ENCODE measurements around the gene CCDC85C.
A peak's percentile ranks its signal among the peaks of the same experiment; 100 is the strongest.

The CCDC85C gene

DNA sequence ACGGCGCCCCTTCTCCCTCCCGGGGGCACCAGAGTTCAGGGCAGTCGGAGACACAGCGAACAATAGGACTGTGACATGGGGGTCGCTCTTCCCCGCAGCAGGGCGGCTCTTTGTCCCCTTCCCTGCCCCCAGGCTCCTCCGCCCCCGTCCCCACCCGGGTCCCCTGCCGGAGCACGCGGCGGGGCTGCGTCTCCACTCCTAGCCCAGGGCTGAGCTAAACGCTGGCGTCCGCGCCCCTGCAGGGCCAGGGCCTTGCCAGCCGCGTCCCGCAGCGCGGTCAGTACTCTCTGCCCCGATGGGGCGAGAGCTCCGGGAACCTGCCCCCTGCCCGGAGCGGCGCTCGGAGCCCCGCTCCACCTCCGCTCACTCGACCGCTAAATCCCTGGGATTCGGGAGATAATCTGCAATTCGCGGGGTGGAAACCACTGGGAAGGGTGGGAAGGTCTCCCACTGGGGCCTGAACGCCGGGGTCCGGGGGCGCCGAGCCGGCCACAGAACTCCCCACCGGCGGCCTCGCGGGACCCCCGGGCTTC lies 825 bp upstream of the CCDC85C start:
- no peak for DNase-seq

DNA sequence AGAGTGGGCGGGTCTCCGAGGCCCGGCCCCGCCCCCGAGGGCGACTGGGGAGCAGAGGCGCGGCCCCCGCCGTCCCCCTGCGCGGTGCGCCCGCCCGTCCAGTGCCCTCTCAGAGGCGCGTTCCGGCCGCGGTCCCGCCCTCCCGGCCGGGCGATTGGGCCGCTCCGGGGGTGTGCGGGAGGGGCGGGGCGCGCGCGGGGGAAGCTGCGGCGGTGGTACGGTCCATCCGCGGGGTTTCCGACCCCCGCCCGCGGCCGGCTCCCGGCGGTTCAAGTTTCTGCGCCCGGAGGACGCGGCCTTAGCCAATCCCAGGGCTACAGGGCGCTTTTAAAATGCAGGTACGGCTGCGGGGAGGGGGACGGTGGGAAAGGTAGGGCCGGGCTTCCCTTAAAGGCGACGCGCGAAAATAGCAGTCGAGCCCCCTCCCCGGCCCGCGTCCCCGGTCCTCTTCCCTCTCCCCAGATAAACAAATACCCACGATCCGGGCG lies 315 bp upstream of the CCDC85C start:
- DNase-seq: peak; percentile 100

DNA sequence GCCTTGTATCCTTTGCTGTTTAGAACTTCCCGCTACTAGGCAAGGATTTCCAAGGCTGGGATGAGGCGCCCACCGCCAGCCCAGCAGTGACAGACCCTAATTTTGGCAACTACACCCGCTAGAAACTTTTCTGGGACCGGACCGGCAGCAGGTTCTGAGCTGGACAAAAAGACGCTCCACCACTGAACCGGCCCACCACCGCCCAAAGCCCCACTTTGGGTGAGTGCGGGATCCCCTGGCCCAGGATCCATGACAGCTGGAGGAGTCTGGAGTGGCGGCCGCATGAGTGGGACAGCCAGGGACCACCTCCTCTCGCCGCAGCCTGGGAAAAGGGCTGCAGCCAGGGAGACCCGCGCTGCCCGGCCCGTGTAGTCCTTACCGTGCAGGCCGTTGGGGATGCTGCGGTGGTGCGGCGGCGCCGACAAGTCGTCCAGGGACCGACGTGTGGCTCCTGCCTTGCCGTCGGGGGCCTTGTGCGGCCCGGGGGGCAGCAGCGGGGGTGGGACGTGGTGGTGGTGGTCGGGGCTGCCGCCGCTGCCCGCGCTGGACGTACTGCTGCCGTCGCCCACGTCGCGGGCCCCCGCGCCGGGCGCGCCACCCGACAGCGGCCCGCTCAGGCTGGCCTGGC lies 1.1 kb downstream of the CCDC85C start:
- DNase-seq: no peak

DNA sequence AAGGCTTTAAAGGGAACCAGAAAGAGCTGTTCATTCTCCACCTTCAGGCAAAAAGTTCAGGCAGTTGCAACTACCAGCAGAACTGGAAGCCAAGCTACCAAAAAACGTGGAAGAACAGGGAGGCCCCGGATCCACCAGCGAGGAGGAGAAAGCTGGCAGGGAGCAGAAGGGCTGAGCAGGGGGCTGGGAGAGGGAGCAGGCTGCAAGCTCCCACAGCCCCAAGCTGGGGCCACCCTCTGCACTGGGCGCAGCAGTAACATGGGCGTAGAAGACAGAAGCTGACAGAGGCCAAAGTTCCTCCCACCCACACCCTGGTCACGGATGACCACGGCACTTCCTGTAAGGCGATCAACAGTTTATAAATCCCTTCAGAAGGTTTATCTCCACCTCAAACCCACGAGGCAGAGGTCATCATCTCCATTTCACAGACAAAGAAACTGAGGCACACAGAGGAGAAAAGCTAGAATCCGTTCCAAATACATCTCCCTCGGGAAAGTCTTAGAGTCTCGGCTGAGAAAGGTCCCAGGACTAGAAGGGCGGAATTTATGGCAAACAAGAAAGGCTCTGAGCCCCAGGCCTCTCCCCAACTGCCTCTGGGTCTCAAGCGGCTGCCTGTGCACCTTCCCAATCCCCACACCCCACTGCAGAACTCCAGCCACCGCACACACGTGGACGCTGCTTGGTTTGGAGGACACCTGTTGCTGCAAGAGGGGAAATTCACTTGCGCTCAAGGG lies 1.8 kb downstream of the CCDC85C start:
- no peak for DNase-seq

DNA sequence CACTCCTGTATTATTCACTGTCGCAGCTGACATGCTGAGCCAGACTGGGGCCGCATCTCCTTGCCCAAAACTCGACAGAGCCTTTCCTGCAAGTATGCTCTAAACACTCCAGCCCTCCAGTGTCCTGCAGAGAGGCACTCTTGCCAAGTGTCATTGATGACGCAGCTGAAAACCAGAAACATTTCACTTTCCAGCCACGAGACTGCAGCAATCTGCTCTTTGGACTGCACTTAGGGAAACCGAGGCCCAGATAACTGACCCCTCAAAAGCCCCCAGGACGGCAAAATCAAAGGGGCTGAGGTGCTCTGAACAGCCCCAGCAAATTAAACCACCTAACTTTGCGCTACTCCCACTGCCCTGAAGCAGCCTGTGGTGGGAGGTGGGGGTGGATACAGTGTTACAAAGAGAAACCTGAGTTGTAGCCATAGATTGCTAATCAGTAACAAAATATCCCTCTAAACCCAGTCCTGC lies 2.6 kb downstream of the CCDC85C start:
- no peak for DNase-seq

DNA sequence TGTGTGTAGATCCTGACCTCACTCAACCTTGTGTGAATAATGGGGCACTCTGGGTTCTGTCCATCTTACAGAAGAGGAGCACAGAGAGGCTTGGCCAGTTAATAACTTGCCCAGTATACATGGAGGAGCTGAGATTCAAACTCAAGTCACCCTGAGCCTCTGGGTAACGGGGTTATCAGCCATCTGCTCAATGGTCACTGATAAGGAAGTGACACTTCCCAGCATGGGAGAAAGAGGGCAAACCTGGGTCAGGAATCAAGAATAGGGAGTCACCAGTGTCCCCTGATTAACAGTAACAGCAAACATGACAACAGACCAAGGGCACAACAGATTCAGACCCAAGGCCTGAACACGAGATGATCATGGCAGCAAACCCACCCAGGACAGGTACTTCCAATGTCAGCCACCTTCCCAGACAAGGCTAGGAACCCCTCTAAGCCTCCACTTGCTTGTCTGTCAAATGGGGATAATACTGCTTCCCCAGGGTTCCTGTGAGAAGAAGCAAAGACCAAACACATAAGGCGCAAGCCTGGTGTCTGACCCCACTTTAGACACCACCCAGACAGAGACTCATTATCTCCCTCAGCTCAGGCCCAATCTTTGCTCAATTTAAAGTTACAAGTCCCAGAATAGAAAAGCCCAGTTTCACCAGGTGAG lies 3.6 kb downstream of the CCDC85C start:
- no peak for DNase-seq

DNA sequence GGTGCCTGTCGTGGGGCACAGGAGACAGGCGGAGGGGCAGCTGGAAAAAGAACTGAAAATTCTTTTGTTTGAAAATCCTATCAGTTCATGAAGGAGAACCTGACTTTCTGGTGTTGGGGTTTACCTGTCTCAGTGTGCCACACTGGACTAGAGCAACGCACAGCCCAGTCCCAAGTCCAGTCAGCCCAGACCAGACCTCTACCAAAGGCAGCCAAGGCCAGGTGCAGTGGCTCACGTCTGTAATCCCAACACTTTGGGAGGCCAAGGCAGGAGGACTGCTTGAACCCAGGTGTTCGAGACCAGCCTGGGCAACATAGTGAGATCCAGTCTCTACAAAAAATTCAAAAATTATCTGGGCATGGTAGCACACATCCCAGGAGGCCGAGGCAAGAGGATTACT lies 4.6 kb downstream of the CCDC85C start:
- DNase-seq: no peak

DNA sequence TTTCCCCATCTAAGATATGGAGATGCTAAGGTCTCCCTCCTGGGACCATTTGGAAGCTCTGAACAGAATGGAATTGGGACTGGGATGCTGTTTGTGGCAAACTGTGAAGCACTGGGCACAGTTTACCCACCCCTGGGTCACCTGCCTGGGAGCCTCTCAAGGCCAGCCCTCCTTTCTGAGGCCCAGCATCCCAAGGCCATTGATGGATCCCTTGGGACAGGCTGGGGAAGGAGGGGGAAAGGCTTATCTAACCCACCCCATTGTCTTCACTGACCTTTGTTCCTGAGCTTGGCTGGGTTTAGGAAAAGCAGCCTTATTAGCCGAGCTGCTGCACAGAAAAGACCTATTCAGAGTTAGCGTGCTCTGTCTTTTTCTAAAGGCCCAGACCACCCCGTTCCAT lies 5.2 kb downstream of the CCDC85C start:
- DNase-seq: no peak

DNA sequence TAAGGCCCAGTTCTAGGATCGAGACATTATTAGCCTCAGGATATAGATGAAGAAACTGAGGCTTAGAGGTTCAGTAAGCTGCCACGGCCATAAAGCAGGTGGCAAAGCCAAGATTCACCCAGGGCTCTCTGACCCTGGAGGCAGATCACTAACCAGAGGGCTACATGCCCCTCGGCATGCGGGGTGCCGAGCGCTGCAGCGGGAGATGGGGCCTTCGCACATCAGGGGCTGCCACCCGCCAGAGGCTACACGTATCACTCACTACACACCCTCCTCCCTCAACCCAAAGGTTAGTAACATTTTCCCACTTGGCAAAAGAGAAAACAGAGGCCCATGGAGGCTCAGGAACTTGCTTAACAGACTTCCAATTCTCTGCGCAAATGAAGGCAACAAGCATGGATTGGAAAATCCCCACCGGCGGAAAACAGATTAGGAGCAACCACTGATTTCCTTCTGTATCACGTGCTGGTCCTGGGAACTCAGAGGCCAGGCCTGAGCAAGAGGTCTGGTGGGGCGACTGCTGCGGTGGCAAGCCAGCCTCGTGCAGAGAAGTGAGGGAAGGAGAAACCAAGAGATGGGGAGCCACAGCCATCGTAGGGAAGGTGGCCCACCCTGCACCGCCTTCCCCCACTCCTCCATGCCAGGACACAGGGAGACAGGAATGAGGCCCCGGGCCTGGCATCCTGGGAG lies 6.0 kb downstream of the CCDC85C start:
- DNase-seq: no peak

DNA sequence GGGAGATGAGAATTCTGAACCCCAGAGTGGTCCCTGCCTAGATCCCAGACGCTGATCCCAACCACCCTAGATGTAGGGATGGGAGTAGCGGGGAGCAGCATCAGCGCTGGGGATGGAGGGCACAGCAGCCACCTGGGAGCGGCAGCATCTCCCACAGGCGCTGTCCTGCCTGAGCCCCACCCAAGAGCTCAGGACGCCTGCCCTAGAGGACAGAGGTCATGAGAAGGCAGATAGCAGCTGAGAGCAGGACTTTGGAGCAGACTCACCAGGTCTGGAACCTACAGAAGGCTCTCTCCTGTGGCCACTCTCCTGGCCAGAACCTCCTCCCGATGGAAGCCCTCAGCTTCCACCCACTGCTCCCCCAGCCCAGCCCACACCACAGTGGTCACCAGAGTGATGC lies 7.2 kb downstream of the CCDC85C start:
- no peak for DNase-seq

DNA sequence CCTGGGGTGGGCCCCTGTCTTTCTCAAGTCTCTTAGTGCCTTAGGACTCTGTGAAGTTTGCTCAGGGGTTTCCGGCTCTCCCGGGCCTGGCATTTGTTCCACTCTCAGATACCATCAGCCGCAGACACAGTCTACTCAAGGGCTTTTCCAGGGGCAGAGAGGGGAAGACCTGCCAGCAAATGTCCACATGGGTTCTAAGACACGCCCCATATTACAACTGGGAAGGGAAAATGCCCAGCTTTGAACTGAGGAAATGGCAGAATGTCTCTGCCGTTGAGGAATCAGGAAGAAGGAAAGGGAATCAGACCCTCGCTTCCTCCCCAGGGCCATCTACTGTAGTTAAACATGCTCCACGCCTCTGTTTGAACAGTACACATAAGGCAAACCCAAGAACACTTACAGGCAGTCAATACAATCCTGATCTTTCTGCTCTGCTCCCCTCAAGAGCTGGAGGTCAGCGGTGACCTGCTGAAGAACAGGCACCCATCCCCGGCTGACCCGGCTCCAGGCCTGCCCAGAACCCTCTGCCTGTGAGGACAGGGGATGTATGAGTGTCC lies 7.9 kb downstream of the CCDC85C start:
- DNase-seq: no peak

DNA sequence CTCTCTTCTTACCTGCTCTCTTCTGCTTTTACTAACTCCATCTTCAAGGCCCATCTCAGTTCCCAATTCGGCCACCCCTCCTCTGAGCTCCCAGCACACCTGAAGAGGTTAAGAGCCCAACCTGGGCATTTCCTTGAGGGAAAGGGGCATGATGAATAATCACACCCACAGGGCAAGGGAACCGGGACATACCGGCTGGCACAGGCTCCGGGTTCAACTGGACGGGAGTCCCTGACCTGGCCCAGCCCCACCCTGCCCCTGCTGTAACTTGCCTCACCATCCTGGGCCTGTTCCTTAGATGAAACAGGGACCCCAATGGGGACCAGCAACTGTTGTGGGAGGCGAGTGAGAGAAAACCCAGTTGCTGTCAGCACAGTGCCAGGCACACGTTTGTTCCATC lies 8.5 kb downstream of the CCDC85C start:
- DNase-seq: no peak

DNA sequence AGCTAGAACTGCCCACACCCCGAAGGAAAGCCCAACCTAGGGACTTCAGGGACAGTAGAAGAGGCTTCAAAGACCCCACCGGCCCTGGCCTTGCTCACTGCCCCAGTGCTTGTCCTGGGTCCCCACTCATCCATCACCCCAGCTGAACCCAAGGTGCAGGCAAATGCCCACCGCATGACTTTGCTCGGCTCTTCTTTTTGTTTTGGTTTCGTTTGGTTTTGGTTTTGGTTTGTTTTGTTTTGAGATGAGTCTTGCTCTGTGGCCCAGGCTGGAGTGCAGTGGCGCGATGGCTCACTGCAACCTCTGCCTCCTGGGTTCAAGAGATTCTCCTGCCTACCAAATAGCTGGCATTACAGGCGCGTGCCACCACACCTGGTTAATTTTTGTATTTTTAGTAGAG lies 9.0 kb downstream of the CCDC85C start:
- no peak for DNase-seq

DNA sequence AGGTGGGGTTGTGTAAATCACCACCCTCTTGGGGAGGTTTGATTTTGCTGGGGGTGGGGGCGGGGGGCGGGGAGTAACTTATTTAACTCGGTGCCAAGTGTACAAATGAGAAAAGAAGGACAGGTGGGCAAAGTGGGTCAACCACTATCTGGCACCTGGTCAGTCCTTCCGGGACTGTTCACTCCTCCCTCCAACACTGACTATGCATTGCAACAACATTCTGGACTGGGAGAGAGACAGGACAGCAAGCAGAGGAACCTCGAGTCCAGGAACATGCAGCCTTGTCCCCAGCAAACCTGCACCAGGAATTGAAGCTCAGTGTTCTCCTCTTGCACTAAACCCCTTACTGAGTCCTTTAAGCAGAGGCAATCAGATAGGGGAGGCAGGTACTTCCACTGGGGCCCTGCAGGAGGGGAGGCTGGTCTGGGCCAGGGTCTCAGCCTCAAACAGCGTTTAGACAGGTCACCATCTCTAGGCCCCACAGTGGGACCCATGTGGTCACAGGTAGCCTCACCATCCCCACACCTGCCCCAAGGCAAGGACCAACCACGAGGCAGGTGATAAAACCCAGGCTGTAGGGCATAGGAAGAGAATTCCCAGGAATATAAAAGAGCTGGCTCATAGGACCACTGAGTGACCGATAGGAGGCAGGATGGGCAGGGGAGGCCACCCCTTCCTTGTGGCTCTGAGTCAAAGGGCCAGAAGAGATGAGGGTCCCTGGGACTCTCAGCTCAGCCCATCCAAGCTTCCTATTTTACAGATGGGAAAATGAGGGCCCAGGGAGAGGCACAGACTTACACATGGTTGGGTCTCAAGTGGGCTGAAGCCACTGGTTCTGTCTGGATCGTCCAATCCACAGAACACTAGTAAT lies 9.8 kb downstream of the CCDC85C start:
- no peak for DNase-seq

DNA sequence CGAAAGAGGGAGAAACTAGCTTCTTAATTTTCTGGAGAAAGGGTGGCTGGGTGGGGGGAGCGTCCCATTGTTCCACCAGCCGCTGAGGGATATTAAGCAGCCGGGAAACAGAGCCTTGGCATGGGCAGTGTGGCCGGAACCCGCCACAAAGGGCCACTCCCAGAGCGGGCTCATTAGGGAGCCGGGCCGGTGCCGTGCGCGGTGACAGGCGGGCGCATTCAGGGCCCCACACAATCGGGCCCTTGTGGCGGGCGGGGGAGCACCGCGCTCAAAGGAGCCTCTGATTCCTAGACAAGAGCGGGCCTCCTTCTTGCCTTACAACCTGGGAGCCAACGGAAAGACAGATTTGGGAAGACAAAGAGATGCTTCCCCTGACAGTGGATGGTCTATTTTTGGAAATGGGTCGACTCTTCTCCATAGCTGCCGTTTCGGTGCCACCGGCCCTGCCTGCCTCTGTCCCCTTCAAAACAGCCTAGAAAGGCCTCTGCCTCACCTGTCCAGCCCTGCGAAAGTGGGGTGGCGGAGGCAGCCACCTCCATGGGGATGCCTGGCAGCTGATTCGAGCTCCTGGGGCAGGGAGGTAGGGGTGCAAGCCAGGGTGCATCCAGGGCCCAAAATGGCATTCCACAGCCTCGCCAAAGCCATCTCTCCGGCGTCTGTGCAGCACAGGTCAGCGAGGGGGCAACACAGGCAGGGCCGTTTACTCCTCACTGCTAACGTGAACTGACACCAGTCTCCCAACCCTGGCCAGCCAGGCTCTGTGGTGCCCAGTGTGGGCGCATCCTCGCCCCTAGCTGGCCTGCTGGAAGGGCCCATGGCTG lies 10.9 kb downstream of the CCDC85C start:
- no peak for DNase-seq

DNA sequence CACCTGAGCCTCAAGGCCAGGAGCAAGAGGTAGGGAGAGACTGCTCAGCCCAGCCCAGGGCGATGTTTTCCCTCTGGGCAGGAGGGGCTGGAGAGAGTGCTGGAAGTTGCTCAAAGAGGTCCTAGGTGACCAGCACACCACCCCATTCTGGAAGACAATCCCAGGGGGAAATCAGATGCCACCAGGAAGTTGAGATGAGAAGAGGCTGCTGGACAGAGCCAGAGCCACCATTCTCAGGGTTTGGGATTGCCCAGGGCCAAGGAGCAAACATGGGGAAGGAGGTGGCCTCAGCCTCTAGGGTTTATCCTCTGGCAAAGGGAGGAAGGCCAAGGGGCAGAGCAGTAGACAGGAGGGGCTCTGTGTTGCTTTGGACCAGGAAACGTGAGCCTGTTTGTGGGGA lies 11.6 kb downstream of the CCDC85C start:
- no peak for DNase-seq

DNA sequence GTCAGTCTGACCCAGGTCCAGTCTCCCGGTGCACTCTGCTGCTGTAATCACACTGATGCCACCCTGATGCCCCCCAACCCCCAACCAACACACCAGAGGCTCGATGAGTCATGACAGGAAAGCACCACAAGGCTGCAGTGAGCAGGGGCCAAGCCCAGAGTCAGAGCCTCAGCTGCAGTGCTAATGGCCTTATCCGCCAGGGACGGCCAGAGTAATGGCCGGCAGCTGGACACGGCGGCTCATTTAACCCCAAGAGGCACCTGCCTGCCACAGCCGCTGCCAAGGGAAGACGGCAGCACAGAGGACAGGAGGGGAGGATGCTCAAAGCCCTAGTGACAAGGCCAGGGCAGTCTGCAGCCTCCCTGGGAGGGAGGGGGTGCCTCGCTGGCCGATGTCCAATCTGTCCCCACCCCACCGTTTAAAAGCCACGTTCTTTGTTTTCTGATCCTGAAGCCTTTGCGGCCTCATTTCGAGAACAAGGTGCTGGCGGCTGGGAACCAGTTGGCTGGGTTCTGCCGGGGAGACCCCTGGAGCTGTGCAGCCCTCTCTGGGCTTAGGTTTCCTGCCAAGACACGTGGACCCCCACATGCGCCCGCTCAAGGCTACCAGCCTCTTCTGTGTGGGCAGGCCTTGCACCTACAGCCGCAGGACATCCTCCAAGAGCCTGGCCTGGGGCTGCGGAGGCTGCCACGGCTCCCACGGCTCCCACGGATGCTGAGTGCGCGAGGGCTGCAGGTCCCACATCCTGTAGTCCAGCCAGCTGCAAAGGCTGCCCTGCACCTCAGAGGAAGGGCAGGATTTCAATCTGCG lies 13.1 kb downstream of the CCDC85C start:
- no peak for DNase-seq

DNA sequence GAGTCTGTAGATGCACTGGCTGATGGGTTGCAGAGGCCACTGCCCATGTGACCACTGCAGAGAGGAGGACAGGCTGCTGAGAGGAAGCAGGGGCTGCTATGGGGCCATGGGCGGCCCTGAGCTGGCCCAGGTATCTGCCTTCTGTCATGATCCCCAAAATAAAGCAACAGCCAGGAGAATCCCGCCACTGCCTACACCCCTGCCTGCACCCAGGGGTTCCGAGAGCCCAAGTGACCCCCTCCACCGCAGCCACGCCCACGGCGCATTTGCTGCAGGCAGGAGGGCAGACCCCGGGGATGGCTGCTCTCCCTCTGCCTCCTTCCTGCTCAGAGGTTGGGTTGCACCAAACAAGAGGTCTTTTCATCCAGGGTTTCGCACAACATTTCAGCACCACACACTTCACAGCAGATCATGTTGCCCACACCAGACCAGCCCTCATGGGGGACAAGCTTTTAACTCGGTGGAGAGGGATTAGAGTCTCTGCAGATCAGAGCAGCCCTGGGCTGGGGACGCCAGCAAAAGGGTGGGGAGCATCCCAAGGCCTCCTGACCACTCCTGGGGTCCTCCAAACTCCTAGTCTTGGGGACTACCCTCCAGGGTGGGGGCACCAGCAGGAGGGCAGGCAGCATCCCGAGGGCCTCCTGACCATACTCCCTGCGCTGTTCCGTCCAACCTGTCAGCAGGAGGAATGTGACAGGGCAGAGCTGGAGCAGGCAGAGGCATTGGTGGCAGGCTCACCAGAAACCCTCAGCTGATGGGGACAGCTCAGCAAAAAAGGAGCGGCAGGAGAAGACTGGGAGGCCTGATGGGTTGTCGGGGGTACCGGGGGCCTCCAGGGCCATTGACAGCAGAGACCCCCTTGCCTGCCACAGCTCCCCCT lies 14.1 kb downstream of the CCDC85C start:
- no peak for DNase-seq

DNA sequence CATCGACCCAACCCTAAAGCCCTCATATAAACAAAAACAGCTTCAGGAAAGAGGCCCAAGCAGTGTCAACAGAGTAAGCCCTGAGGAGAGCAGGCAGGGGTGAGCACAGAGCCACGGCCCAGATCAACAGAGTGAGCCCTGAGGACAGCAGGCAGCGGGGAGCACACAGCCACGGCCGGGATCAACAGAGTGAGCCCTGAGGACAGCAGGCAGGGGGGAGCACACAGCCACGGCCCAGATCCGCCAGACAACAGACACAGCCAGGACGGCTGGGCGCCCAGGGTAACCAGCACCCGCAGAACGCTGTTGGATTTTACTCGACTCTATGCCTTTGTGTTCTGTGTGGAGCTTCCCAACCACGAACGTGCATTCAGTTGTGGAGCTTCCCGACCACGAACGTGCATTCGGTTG lies 15.0 kb downstream of the CCDC85C start:
- no peak for DNase-seq

All from 8988T (cell line).